Measurements from ENCODE around the gene MAP1LC3B. TPM values are rescaled to one million over a fixed set of nuclear protein-coding genes. Genes with fewer than 3 reads are reported as not detected.

Gene MAP1LC3B
- total RNA-seq, 4 donors from 2014 or later, result 26.3 to 79.7 (median 58.0) TPM

DNA sequence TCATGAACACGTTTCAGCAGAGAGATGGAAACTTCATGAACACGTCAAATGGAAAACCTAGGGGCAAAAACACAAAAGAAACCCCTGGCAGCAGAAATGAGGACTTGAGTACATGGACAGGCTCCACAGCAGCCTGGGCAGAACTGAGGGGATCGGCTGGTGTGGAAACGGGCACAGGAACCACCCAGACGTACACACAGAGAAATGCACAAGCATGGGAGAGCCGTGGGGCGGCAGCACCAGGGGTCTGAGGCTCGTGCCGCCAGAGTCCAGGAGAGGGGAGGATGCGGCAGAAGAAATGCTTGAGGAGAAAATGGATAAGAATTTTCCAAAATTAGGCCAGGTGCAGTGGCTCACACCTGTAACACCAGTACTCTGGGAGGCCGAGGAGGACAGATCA lies 30.0 kb downstream of the MAP1LC3B start:
- intact Hi-C loops (cut with DNase I; ENCODE audit: low total_unique reads), result no loop called here
- Histone ChIP-seq H3K36me3 (no peaks in the 10 kb centered on the region), H3K4me3 (no peak overlapping the region), H3K27ac (no peak overlapping the region), H3K27me3 (no peaks in the 10 kb centered on the region), H3K4me1 (no peaks in the 10 kb centered on the region), H3K9me3 (no peaks in the 10 kb centered on the region)
- no peak for DNase-seq
- TF ChIP-seq POLR2A (IDR thresholded peaks at IDR 0.05), result no peak
- TF ChIP-seq, protein P1, sequence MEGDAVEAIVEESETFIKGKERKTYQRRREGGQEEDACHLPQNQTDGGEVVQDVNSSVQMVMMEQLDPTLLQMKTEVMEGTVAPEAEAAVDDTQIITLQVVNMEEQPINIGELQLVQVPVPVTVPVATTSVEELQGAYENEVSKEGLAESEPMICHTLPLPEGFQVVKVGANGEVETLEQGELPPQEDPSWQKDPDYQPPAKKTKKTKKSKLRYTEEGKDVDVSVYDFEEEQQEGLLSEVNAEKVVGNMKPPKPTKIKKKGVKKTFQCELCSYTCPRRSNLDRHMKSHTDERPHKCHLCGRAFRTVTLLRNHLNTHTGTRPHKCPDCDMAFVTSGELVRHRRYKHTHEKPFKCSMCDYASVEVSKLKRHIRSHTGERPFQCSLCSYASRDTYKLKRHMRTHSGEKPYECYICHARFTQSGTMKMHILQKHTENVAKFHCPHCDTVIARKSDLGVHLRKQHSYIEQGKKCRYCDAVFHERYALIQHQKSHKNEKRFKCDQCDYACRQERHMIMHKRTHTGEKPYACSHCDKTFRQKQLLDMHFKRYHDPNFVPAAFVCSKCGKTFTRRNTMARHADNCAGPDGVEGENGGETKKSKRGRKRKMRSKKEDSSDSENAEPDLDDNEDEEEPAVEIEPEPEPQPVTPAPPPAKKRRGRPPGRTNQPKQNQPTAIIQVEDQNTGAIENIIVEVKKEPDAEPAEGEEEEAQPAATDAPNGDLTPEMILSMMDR (IDR thresholded peaks at IDR 0.05), result no peak

GRCh38 chr16:87423429-87423828 lies 31.3 kb downstream of the MAP1LC3B start:
- Histone ChIP-seq H3K27ac (no peak overlapping the region), H3K27me3 (no peaks in the 10 kb centered on the region), H3K4me3 (no peak overlapping the region), H3K36me3 (no peaks in the 10 kb centered on the region), H3K9me3 (no peaks in the 10 kb centered on the region), H3K4me1 (no peaks in the 10 kb centered on the region)
- TF ChIP-seq, protein P1 (IDR thresholded peaks at IDR 0.05), result no peak
- TF ChIP-seq POLR2A (IDR thresholded peaks at IDR 0.05), result no peak
- intact Hi-C loops (cut with DNase I; ENCODE audit: low total_unique reads), result no loop called here
- no peak for DNase-seq

- Histone ChIP-seq H3K27me3 (no peaks in the 10 kb centered on the region), H3K9me3 (no peaks in the 10 kb centered on the region), H3K4me1 (no peaks in the 10 kb centered on the region), H3K36me3 (no peaks in the 10 kb centered on the region), H3K27ac (no peak overlapping the region), H3K4me3 (no peak overlapping the region)
- DNase-seq, result no peak
- intact Hi-C loops (cut with DNase I; ENCODE audit: low total_unique reads), result no loop called here
- no peak for TF ChIP-seq POLR2A (IDR thresholded peaks at IDR 0.05)
- TF ChIP-seq, protein P1 (IDR thresholded peaks at IDR 0.05), result no peak
Measured at GRCh38 chr16:87424266-87424665, 32.1 kb downstream of the MAP1LC3B start.

DNA sequence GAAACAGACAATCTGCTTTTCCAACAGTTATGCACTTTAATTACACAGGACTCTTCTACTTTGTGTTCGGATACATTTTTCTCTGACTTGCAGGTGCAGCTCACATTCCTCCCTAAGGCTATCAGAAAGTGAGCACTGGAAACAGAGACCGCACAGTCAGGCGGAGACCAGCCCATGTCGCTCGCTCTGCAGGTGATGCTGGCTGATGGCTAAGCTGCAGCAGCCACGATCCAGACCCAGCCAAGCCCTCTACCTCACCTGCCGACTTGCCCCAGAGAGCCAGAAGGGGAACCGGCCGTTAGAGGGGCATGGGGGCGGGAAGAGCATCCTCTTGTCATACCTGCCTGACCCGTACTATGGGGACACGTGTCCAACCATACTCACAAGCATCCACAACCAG lies 33.8 kb downstream of the MAP1LC3B start:
- no peak for DNase-seq
- Histone ChIP-seq H3K4me1 (no peaks in the 10 kb centered on the region), H3K36me3 (no peaks in the 10 kb centered on the region), H3K9me3 (no peaks in the 10 kb centered on the region), H3K27me3 (no peaks in the 10 kb centered on the region), H3K27ac (no peak overlapping the region), H3K4me3 (no peak overlapping the region)
- TF ChIP-seq, protein P1 (IDR thresholded peaks at IDR 0.05), result no peak
- TF ChIP-seq POLR2A (IDR thresholded peaks at IDR 0.05), result no peak
- intact Hi-C loops (cut with DNase I; ENCODE audit: low total_unique reads), result no loop called here

DNA sequence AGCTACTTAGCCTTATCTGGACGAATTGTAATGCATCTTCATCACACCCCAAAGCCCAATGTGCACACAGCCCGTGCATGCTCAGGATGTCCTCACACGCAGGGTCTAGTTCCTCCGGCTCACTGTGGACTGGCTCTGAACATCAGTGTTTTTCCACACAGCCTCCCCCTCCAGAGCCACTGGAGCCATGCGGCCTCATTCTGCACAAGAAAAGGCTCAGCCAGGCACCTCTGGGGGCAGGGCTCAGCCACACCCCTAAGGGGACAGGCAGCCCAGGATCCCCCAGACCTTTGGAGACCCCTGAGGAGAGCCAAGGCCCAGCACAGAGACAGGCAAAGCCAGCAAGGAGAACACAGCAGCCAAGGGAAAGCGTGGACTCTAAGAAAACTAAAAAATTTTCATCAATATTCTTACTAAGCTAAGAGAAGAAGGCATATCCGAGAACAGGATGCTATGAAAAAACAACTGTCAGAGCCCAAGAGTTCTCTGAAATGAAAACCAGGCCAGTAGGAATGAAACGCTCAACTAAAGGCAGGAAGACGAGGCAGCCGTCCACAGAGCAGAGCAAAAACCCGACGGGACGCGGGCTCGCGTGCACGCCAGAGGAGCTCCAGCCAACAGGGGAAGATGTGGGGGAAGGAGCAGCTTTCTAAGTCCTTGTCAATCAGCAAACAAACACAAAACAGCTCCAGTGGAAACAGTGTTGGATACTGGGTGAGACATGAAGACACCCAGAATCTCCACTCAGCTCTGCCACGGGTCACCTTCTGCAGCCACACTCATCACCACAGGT lies 34.5 kb downstream of the MAP1LC3B start:
- Histone ChIP-seq H3K4me1 (no peaks in the 10 kb centered on the region), H3K36me3 (no peaks in the 10 kb centered on the region), H3K4me3 (no peak overlapping the region), H3K27ac (no peak overlapping the region), H3K27me3 (no peaks in the 10 kb centered on the region), H3K9me3 (no peaks in the 10 kb centered on the region)
- TF ChIP-seq, protein P1 (IDR thresholded peaks at IDR 0.05), result no peak
- no peak for TF ChIP-seq POLR2A (IDR thresholded peaks at IDR 0.05)
- intact Hi-C loops (cut with DNase I; ENCODE audit: low total_unique reads), result no loop called here
- no peak for DNase-seq

Data from uterus (tissue), 4 donors.